ENCODE measurements around the gene LINGO4.

DNA sequence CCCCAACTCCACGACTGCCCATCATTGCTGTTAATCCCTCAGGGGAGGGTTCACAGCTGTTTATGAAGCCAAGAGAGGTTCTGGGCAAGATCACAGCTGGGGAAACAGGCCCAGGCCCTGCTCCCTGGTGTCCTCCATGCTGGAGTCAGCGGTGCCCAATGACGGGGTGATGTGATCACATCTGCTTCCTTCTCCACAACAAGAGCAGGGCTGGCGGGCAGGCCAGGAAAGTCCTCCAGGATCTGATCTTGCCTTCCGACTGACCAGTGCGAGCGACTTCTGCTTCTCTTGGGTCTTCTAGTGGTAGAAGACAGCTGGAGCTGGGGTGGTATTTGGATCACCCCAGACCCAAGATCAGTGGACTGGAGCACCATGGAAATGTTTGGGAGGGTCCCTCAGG is 951 bp upstream of the LINGO4 start:
- TF ChIP-seq, protein P1, sequence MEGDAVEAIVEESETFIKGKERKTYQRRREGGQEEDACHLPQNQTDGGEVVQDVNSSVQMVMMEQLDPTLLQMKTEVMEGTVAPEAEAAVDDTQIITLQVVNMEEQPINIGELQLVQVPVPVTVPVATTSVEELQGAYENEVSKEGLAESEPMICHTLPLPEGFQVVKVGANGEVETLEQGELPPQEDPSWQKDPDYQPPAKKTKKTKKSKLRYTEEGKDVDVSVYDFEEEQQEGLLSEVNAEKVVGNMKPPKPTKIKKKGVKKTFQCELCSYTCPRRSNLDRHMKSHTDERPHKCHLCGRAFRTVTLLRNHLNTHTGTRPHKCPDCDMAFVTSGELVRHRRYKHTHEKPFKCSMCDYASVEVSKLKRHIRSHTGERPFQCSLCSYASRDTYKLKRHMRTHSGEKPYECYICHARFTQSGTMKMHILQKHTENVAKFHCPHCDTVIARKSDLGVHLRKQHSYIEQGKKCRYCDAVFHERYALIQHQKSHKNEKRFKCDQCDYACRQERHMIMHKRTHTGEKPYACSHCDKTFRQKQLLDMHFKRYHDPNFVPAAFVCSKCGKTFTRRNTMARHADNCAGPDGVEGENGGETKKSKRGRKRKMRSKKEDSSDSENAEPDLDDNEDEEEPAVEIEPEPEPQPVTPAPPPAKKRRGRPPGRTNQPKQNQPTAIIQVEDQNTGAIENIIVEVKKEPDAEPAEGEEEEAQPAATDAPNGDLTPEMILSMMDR (IDR thresholded peaks at IDR 0.05), result no peak
- no peak for TF ChIP-seq ZFX (IDR thresholded peaks at IDR 0.05; ENCODE audit: borderline replicate concordance)
